MM.1S (cell line): ENCODE measurements around the gene KRTAP12-1.

Source experiments
- DNase-seq: peaks from one replicate; pipeline ENCODE4 v3.0.0-alpha.2; 2015
- H2AFZ ChIP-seq: fragments of 300-600 bp; sonication (generic); 2 replicates; pipeline ENCODE4 v1.6.0; 2016; ENCODE audit warnings: antibody characterized with exemption, low read length
- H3F3A ChIP-seq: fragments of 300-600 bp; sonication (generic); 2 replicates; pipeline ENCODE4 v1.6.1; 2016; ENCODE audit warnings: mild to moderate bottlenecking, antibody characterized with exemption, low read length, moderate library complexity, mixed read lengths; ENCODE audit not compliant: insufficient read depth
- H3K27ac ChIP-seq: fragments of 300-600 bp; sonication (generic); 2 replicates; pipeline ENCODE4 v1.5.1; 2016; ENCODE audit warnings: mild to moderate bottlenecking, low read length
- H3K27me3 ChIP-seq: fragments of 300-600 bp; sonication (generic); replicated peaks from 2 replicates; pipeline ENCODE4 v1.6.0; 2016; ENCODE audit warnings: low read length; ENCODE audit not compliant: insufficient read depth
- H3K36me3 ChIP-seq: fragments of 300-600 bp; sonication (generic); replicated peaks from 2 replicates; pipeline ENCODE4 v1.6.1; 2016; ENCODE audit warnings: mild to moderate bottlenecking, low read length, mixed read lengths; ENCODE audit not compliant: insufficient read depth
- H3K4me1 ChIP-seq: fragments of 300-600 bp; sonication (generic); 2 replicates; pipeline ENCODE4 v1.6.1; 2016; ENCODE audit warnings: low read length, mixed read lengths
- H3K4me2 ChIP-seq: fragments of 300-600 bp; sonication (generic); 2 replicates; pipeline ENCODE4 v1.6.0; 2016; ENCODE audit warnings: low read depth, low read length
- H3K4me3 ChIP-seq: fragments of 300-600 bp; sonication (generic); 2 replicates; pipeline ENCODE4 v1.5.1; 2016; ENCODE audit warnings: low read length, mixed read lengths
- H3K79me2 ChIP-seq: fragments of 300-600 bp; sonication (generic); 2 replicates; pipeline ENCODE4 v1.6.1; 2016; ENCODE audit warnings: mixed run types, low read length, mixed read lengths
- H3K9ac ChIP-seq: fragments of 300-600 bp; sonication (generic); 2 replicates; pipeline ENCODE4 v1.6.1; 2016; ENCODE audit warnings: low read length, mixed read lengths
- H3K9me2 ChIP-seq: fragments of 300-600 bp; sonication (generic); replicated peaks from 2 replicates; pipeline ENCODE4 v1.6.1; 2016; ENCODE audit warnings: mild to moderate bottlenecking, low read length, mixed read lengths; ENCODE audit not compliant: insufficient read depth
- H3K9me3 ChIP-seq: fragments of 300-600 bp; sonication (generic); replicated peaks from 2 replicates; pipeline ENCODE4 v1.6.1; 2016; ENCODE audit warnings: mild to moderate bottlenecking, low read length, mixed read lengths; ENCODE audit not compliant: insufficient read depth
- H4K20me1 ChIP-seq: fragments of 300-600 bp; sonication (generic); 2 replicates; pipeline ENCODE4 v1.6.1; 2016; ENCODE audit warnings: mild to moderate bottlenecking, low read length, moderate library complexity, mixed read lengths; ENCODE audit not compliant: insufficient read depth
- CTCF ChIP-seq: fragments of 300-600 bp; sonication (generic); IDR thresholded peaks from 2 replicates; pipeline ENCODE4 v1.5.1; 2016; ENCODE audit warnings: antibody characterized with exemption, low read length, mixed read lengths
- EZH2 ChIP-seq: fragments of 300-600 bp; sonication (generic); optimal IDR thresholded peaks from 2 replicates; pipeline ENCODE3; 2017; ENCODE audit warnings: low read depth, mild to moderate bottlenecking, antibody characterized with exemption, low read length, mixed read lengths
- EZH2phosphoT487 ChIP-seq: fragments of 300-600 bp; sonication (generic); IDR thresholded peaks from 2 replicates; pipeline ENCODE4 v1.6.1; 2018; ENCODE audit warnings: antibody characterized with exemption, low read length

The KRTAP12-1 gene

GRCh38 chr21:44713846-44714245 lies 31.9 kb upstream of the KRTAP12-1 start:
- H3K27me3 ChIP-seq: peaks cover 93% of the 10 kb centered on the region
- H3K9me2 ChIP-seq: no peaks in the 10 kb centered on the region
- H3K9me3 ChIP-seq: no peaks in the 10 kb centered on the region
- H3K4me2 ChIP-seq: no peak overlapping the region
- no peaks in the 10 kb centered on the region for H4K20me1 ChIP-seq
- DNase-seq: no peak
- no peak overlapping the region for H3K4me3 ChIP-seq
- no peaks in the 10 kb centered on the region for H3K4me1 ChIP-seq
- no peak overlapping the region for H3K9ac ChIP-seq
- H3K36me3 ChIP-seq: no peaks in the 10 kb centered on the region
- no peaks in the 10 kb centered on the region for H3F3A ChIP-seq
- H3K27ac ChIP-seq: no peak overlapping the region
- no peaks in the 10 kb centered on the region for H3K79me2 ChIP-seq
- no peak overlapping the region for H2AFZ ChIP-seq
- no peak for TF ChIP-seq CTCF
- TF ChIP-seq EZH2phosphoT487: no peak
- TF ChIP-seq EZH2: no peak

- no peaks in the 10 kb centered on the region for H3K9me3 ChIP-seq
- peaks cover 93% of the 10 kb centered on the region for H3K27me3 ChIP-seq
- DNase-seq: no peak
- H3K4me3 ChIP-seq: no peak overlapping the region
- H3F3A ChIP-seq: no peaks in the 10 kb centered on the region
- H2AFZ ChIP-seq: no peak overlapping the region
- no peaks in the 10 kb centered on the region for H3K36me3 ChIP-seq
- no peak overlapping the region for H3K9ac ChIP-seq
- H3K4me2 ChIP-seq: no peak overlapping the region
- H3K27ac ChIP-seq: no peak overlapping the region
- TF ChIP-seq EZH2: no peak
- TF ChIP-seq EZH2phosphoT487: no peak
- no peaks in the 10 kb centered on the region for H3K9me2 ChIP-seq
- H3K4me1 ChIP-seq: no peaks in the 10 kb centered on the region
- no peaks in the 10 kb centered on the region for H3K79me2 ChIP-seq
- H4K20me1 ChIP-seq: no peaks in the 10 kb centered on the region
Measured at GRCh38 chr21:44713130-44713529, 31.2 kb upstream of the KRTAP12-1 start.

- Histone ChIP-seq H3K4me3 (no peak overlapping the region), H3K4me2 (no peak overlapping the region), H3K27me3 (peaks cover 92% of the 10 kb centered on the region)
Measured at GRCh38 chr21:44712203-44713028, 30.5 kb upstream of the KRTAP12-1 start.

More at GRCh38 chr21:44712203-44713028, 30.5 kb upstream of the KRTAP12-1 start:
- Histone ChIP-seq H2AFZ (no peak overlapping the region), H4K20me1 (no peaks in the 10 kb centered on the region), H3K4me1 (no peaks in the 10 kb centered on the region), H3F3A (no peaks in the 10 kb centered on the region), H3K27ac (no peak overlapping the region), H3K9ac (no peak overlapping the region), H3K9me3 (no peaks in the 10 kb centered on the region), H3K36me3 (no peaks in the 10 kb centered on the region), H3K9me2 (no peaks in the 10 kb centered on the region), H3K79me2 (no peaks in the 10 kb centered on the region)
- no peak for DNase-seq
- TF ChIP-seq EZH2: peak; percentile 42
- TF ChIP-seq CTCF: no peak
